ENCODE measurements around the gene MMD2. TPM values are rescaled to one million over a fixed set of nuclear protein-coding genes. Genes with fewer than 3 reads are reported as not detected.

MMD2 gene
- total and polyA plus RNA-seq, 2 of the 8 experiments (the other 6 are each of a cell fraction or from before 2014, with no cell fraction given): 0.14 TPM; not detected in 1

GRCh38 chr7:4996696-4997222 is 37.8 kb upstream of the MMD2 start:
- Histone ChIP-seq H3K4ac (replicated peaks; ENCODE audit: insufficient read length, low read depth, low read length) (no peak overlapping the region), H3K27me3 (replicated peaks in 1 of 4; ENCODE audit: control insufficient read depth in 3 of 4, extremely low read depth in 1 of 4, insufficient read depth in 3 of 4, low read length in 3 of 4) (no peaks in the 10 kb centered on the region), H3K56ac (replicated peaks; ENCODE audit: insufficient read length, low read depth, low read length) (no peak overlapping the region), H2BK12ac (ENCODE audit: low read depth, low read length) (no peak overlapping the region), H4K20me1 (replicated peaks in 1 of 2; ENCODE audit: control insufficient read depth in 1 of 2, insufficient read depth in 2 of 2, low read length in 2 of 2) (peaks cover 0 to 3% of the 10 kb centered on the region in 2 experiments), H2BK5ac (ENCODE audit: low read depth, low read length) (no peak overlapping the region), H2BK120ac (replicated peaks; ENCODE audit: low read depth, low read length) (no peak overlapping the region), H3K18ac (ENCODE audit: extremely low read depth, low read length) (no peak overlapping the region), H3K36me3 (ENCODE audit: control insufficient read depth in 2 of 4, insufficient read depth in 4 of 4, low read length in 3 of 4) (peaks cover 0 to 28% (median 8%) of the 10 kb centered on the region in 4 experiments; a peak in 5 of 8 replicates), H3K9me3 (ENCODE audit: insufficient read depth in 2 of 2, low read depth in 1 of 2, low read length in 1 of 2) (no peaks in the 10 kb centered on the region), H3K23ac (ENCODE audit: insufficient read length) (no peak overlapping the region), H2AFZ (ENCODE audit: low read length) (no peak overlapping the region), H3K79me1 (ENCODE audit: low read depth, low read length) (no peaks in the 10 kb centered on the region; the same call in 1 of the 2 replicates), H3K27ac (ENCODE audit: low read depth, low read length) (no peak overlapping the region), H3K9ac (replicated peaks in 1 of 4; ENCODE audit: extremely low read depth in 1 of 4, low read depth in 3 of 4, low read length in 3 of 4) (no peak overlapping the region), H3K4me1 (replicated peaks in 1 of 4; ENCODE audit: control insufficient read depth in 3 of 4, insufficient read depth in 4 of 4, low read length in 3 of 4) (no peaks in the 10 kb centered on the region), H3K4me3 (ENCODE audit: extremely low read depth in 1 of 4, insufficient read depth in 2 of 4, low read depth in 3 of 4, low read length in 4 of 4) (no peak overlapping the region), H3K4me2 (ENCODE audit: insufficient read depth in 1 of 2, low read depth in 2 of 2, low read length in 2 of 2) (no peak overlapping the region), H2AK5ac (ENCODE audit: low read depth, low read length) (no peak overlapping the region), H3K79me2 (ENCODE audit: control insufficient read depth in 1 of 2, insufficient read depth in 2 of 2, low read length in 2 of 2) (no peaks in the 10 kb centered on the region), H4K5ac (ENCODE audit: insufficient read length, low read depth, low read length) (no peak overlapping the region), H2BK15ac (ENCODE audit: low read length) (no peak overlapping the region), H4K91ac (replicated peaks; ENCODE audit: insufficient read length, low read length) (no peak overlapping the region), H3K23me2 (ENCODE audit: low read depth, low read length) (no peaks in the 10 kb centered on the region), H2BK20ac (ENCODE audit: low read length) (no peak overlapping the region), H3K14ac (ENCODE audit: insufficient read length) (no peak overlapping the region), H4K8ac (ENCODE audit: extremely low read depth, insufficient read depth, low read length) (no peak overlapping the region)
- TF ChIP-seq SRF (IDR thresholded peaks at IDR 0.05; ENCODE audit: low read depth, low read length): no peak
- peak; percentile 20 to 38 (median 38) for TF ChIP-seq CTCF (IDR thresholded peaks at IDR 0.05; ENCODE audit: control extremely low read depth in 1 of 3, insufficient read depth in 1 of 3, low read depth in 1 of 3, low read length in 3 of 3)
- DNase-seq (ENCODE audit: low read depth in 1 of 2, low spot score in 2 of 2) (no peak), FAIRE-seq (no peak)
- ChIA-PET POLR2A (ENCODE audit: partially characterized antibody) (interaction anchor here (0.6 to 0.8 kb wide), 2 partner anchors 12 to 23 kb away, joined by 3 read pairs; no protein-coding TSS in a partner anchor), CTCF (ENCODE audit: partially characterized antibody) (interaction anchor here (1.0 to 5.1 kb wide), 7 partner anchors 12 to 204 kb away, joined by 3 to 21 read pairs (median 4); no protein-coding TSS in a partner anchor)
- 92% methylated on average over 7 of the region's 7 CpGs; no CpG with 5 or more reads in 1 of the 2 experiments for WGBS, 2 experiments (ENCODE audit: extremely low coverage in 1 of 2, insufficient coverage in 1 of 2, insufficient read length in 1 of 2, insufficient replicate concordance in 2 of 2, low coverage in 1 of 2, low lambda C conversion rate in 2 of 2, missing lambda C conversion rate in 1 of 2)

All from H1 (cell line).